Measurements from ENCODE around the gene C4BPA.

The C4BPA gene

GRCh38 chr1:207076181-207076955 lies 27.7 kb upstream of the C4BPA start:
- TF ChIP-seq, protein P1, sequence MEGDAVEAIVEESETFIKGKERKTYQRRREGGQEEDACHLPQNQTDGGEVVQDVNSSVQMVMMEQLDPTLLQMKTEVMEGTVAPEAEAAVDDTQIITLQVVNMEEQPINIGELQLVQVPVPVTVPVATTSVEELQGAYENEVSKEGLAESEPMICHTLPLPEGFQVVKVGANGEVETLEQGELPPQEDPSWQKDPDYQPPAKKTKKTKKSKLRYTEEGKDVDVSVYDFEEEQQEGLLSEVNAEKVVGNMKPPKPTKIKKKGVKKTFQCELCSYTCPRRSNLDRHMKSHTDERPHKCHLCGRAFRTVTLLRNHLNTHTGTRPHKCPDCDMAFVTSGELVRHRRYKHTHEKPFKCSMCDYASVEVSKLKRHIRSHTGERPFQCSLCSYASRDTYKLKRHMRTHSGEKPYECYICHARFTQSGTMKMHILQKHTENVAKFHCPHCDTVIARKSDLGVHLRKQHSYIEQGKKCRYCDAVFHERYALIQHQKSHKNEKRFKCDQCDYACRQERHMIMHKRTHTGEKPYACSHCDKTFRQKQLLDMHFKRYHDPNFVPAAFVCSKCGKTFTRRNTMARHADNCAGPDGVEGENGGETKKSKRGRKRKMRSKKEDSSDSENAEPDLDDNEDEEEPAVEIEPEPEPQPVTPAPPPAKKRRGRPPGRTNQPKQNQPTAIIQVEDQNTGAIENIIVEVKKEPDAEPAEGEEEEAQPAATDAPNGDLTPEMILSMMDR (IDR thresholded peaks at IDR 0.05): no peak
- DNase-seq (ENCODE audit: low spot score): no peak
- H3K4me3 ChIP-seq: no peak overlapping the region
- H3K27ac ChIP-seq: no peak overlapping the region

GRCh38 chr1:207077012-207077411 lies 27.0 kb upstream of the C4BPA start:
- TF ChIP-seq, protein P1 (IDR thresholded peaks at IDR 0.05): no peak
- Histone ChIP-seq H3K4me3 (no peak overlapping the region), H3K27ac (peak overlapping the region in 1 of 2 donors; percentile 24)
- DNase-seq (ENCODE audit: low spot score): no peak

GRCh38 chr1:207077470-207078377 lies 26.3 kb upstream of the C4BPA start:
- Histone ChIP-seq H3K27ac (peak overlapping the region in 1 of 2 donors; percentile 24), H3K4me3 (no peak overlapping the region)
- TF ChIP-seq, protein P1 (IDR thresholded peaks at IDR 0.05): peak; percentile 66
- DNase-seq (ENCODE audit: low spot score): no peak

- TF ChIP-seq, protein P1 (IDR thresholded peaks at IDR 0.05): no peak
- no peak overlapping the region for H3K27ac ChIP-seq
- no peak overlapping the region for H3K4me3 ChIP-seq
- no peak for DNase-seq (ENCODE audit: low spot score)
These were observed 25.4 kb upstream of the C4BPA start for GRCh38 chr1:207078578-207079132.

DNA sequence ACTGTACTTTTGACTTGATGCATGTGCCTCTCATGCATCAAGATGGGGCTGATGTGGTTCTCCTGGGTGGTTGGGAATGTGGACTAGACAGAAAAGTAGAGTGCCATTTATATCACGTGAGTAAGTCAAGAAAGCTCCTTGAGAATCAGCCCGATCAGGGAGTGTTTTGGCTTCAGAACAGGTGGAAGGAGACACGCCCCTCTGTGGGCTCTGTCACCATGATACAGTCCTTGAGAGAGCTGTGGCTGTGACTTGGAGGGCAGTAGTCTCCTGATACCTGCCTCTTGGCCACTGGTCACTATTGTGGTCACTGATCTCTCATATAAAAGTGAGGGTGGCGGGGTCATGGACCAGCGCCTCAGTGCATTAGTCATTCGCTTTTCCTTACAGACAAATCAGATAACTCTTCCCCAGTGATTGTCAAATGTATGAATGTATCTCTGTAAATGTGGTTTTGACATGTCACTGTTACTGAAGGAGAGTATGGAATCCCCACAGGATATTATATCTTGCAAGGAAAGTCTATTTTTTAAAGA lies 24.3 kb upstream of the C4BPA start:
- TF ChIP-seq, protein P1 (IDR thresholded peaks at IDR 0.05): no peak
- H3K4me3 ChIP-seq: no peak overlapping the region
- no peak overlapping the region for H3K27ac ChIP-seq
- DNase-seq (ENCODE audit: low spot score): no peak

GRCh38 chr1:207081088-207081487 lies 22.9 kb upstream of the C4BPA start:
- no peak for DNase-seq (ENCODE audit: low spot score)
- H3K27ac ChIP-seq: no peak overlapping the region
- TF ChIP-seq, protein P1 (IDR thresholded peaks at IDR 0.05): no peak
- H3K4me3 ChIP-seq: no peak overlapping the region

Measured in coronary artery (tissue), 2 donors.